GM21576 (cell line): ENCODE results near the gene RNF212.

Source experiments
- ATAC-seq: cut with Tn5 transposase; IDR thresholded peaks from one replicate; pipeline ENCODE4 v1.9.1; 2021; ENCODE audit warnings: mild to moderate bottlenecking, moderate library complexity; ENCODE audit not compliant: unreplicated experiment

RNF212 gene

DNA sequence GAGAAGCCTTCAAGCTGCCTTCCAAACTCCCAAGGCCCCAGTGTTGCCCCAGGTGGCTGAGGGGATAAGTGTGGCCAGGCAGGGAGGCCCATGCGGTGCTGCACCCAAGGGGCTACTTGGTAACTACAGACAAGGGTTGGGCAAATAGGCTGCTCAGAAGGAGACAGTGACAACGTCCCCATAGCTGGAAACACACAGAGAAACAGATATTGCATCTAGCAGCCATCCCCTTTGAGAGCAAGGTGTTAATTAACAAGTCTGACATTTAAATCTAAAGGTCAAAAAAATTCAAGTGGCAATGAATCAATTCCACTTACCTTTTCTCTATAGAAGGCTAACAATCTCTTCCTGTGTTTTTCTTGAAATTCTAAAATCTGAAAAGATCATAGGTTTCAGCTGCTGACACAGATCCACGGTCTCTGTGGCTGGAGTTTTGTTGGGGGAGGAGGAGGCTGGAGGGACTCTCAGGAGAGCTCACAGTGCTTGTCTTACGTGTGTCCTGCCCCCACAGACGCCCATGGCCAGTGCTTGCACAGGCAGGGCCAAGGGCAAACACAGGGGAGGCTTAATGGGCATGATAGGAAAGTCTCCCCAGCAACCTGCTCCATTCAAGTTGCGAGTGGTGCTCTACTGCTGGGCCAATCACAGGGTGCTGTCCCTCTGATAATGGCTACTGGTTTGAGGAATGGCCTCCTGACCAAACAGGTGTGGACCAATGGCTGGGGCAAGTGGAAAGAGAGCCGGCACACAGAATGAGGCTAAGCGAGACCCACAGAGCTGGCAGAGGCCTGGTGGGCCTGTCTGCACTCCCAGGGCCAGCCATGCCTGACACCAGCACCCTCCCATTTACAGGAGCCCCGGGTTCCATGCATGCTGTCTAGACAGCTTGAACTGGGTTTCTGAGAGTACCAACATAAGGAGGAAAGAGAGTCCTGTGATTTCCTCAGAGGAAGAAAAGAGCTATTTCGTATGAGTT is 22.6 kb downstream of the RNF212 start:
- no peak for ATAC-seq

DNA sequence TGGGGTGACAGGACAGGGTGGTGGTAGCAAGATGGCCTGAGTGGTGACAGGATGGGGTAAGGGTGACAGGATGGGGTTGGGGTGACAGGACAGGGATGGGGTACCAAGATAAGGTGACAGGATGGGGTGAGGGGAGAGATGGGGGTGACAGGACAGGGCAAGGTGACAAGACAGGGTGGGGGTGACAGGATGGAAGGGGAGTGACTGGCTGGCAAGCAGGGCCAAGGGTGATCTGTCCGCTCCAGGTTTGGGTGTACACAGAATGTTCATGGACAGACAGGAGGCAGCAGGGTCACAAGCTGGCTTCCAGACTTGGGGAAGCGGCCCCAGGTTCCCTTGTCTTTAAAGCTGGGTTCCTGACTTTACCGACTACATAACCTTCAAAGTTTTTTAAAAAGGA is 23.3 kb downstream of the RNF212 start:
- no peak for ATAC-seq

DNA sequence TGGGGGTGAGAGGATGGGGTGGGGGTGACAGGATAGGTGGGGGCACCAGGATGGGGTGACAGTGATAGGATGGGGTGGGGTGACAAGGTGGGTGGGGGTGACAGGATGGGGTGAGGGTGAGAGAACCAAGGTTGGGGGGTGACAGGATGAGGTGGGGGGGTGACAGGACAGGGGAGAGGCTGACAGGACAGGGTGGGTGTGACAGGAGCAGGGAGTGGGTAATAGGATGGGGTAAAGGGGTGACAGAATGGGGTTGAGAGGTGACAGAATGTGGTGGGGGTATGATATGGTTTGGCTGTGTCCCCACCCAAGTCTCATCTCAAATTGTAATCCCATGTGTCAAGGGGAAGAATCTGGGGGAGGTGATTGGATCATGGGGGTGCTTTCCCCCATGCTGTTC is 26.0 kb downstream of the RNF212 start:
- no peak for ATAC-seq

DNA sequence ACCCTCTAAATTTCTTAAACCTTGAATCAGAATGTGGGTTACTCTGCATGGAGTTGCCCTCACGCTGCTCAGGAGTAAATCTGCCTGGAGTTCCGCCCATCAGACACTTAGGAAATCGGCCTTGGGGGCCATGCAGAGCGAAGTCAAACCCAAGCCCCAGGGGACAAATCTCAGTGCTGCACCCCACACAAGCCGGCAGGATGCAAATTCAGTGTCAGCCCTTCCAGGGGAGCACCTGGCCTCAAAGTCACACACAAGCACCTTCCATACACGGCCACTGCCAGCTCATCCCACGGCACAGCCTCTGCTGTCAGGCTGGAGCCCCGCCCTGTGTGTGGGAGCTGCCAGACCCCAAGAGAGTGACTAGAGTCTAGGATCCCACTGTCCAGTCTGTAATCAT is 27.4 kb downstream of the RNF212 start:
- no peak for ATAC-seq

DNA sequence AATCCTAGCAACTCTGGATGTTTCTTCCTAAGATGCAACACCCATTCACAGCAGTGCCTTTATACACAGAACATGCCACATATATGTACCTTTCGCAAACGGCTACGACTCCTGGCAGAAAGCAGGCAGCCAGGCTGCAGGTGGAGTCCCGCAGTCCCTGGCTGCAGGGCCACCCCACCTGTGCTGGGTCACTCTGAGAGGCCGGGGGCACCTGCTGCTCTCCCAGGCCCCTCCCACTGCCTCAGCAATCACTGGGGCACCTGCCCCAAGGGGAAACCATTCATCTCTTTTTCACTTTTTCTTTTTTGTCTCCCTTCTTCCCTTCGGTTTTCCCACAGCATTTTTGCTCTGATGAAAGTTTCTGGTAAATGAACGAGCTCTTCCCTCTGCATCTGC is 28.0 kb downstream of the RNF212 start:
- ATAC-seq, result no peak

DNA sequence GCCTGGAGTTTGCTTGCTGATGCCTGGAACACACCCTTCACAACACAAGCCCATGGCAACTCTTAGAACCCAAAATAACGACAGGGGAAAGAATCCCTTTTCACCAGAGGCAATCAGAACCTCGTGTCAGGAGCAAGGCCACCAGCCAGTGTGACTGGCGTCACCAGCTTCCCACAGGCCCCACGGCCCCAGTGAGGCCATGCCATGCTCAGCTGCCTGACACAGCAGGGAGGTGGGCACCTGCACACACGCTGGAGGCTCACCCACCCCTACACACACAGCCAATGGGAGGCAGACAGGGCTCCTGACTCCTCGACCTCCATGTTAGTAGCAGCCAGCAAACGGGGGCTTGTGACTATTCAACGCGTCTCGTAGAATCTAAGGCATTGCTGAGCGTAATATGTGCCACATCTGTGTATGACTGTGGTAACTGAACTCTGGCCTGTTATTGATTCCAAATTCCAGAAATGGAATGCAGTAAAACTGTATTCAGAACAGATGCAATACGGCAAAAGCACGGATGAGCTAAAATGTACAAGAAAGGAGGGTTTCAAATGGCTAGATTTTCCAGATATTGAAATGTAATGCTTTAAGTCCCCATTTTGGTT is 28.5 kb downstream of the RNF212 start:
- ATAC-seq, result no peak

DNA sequence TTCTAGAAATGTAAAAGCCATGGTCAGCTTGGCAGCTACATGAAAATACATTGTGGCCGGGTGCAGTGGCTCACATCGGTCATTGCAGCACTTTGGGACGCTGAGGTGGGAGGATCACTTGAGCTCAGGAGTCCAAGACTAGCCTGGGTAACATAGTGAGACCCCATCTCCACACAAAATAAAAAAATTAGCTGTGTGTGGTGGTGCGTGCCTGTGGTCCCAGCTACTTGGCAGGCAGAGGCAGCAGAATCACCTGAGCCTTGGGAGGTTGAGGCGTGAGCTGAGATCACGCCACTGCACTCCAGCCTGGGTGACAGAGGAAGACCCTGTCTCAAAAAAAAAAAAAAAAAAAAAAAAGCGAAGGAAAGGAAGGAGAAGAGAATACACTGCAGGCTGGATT is 29.0 kb downstream of the RNF212 start:
- ATAC-seq, result no peak

DNA sequence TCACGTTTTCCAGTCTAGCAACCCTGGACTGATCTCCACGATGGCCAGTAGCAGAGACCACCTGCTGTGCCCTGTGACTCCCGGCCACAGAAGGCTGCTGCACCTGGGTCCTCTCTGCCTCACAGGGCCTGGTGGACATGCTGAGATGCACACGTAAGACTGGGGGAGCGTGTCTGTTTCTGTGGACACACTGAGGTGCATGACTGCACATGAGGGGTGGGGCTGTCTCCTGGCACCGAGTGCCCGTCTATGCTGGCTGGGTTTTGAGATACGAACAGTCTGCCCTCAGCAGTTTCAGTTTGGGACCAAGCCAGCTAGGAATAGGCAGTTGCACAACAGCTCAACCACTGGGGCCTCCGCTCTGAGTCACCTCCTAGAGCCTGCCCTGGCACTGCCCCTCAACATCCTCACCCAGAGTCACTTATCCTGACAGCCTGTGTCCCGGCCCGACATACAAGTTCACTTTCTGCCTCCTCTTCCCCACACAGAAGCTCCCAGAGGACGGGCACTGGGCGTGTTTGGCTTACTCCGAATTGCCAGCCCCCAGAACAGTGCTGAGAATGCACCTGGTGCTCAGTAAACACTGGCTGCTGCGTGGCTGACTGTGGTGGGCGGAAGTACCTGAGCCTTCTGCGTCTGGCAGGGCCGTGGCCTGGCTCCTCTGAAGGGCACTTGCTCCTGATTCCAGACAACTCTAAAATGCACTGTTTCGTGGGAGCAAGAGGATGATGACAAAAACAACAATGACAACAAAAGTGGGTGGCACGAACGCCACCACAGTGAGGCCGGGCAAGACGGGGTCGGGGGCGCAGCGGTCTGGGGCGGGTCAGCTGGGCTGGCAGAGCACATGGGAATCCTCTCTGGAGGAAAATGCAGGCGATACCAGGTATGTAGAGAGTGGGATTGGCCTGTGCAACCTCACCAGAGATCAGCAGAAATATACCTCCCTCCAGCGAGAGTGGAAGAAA is 30.9 kb downstream of the RNF212 start:
- no peak for ATAC-seq

DNA sequence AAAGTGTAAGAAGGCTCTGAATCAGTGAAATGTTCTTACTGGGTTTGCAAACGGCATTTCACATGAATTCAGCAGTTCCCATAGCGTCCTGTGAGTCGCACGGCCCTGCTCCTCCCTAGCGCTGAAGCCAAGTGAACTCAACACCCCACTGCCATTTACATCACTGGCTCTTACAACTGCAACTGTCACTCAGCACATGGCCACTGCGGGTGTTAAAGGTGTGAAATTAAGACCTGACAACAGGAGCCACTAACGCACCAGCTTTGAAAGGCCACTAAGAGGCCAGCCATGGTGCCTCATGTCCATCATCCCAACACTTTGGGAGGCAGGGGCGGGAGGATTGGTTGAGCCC is 31.7 kb downstream of the RNF212 start:
- no peak for ATAC-seq

DNA sequence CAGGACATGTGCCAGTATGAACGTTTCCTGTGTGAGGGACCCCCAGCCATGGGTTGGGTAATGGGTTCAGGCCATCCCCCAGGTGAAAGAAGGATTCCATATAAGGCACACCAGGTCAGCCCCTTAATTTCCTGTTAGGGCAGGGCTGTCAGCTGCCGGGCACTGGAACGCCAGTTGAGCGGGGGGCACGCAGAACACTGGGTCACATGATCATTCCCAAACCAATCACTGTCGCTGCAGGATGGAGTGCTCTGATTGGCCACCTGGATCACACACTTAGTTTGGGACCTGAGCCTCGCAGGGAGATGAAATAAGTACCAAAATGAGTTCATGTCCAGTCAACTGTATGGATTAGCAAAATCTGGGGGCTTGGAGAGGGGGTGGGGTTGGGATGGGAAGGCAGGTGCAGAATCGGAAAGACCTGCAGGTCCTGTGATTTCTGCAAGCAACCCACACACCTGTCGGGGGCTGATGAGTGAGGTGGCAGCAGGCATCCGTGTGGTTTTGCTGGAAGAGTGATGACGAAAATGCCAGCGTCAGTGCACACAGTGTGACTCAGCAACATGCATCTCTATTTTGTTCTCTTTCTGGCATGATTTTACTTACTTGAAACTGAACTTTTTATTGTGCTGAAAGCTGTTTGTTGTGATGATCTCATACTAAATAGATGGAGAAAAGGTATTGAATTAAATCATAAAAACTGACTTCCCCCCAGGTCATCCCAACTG is 32.2 kb downstream of the RNF212 start:
- no peak for ATAC-seq

DNA sequence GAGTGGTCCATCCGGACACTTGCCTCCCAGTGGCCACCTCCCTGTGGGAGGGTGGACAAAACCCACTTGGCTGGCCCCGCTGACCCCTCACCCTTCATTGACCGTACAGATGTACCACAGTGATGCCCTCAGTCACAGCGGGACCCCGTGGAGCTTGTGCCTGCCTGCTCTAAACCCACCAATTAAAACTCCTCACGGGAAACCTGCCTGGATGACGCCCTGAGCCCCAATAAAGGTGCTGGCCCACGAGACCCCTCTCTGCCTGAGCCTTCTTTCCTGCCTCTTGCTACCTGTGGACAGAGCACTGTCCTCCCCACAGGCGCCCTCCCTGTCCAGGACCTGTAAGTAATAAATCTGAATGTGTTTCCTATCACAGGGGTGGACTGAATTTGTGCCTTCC is 32.9 kb downstream of the RNF212 start:
- no peak for ATAC-seq

DNA sequence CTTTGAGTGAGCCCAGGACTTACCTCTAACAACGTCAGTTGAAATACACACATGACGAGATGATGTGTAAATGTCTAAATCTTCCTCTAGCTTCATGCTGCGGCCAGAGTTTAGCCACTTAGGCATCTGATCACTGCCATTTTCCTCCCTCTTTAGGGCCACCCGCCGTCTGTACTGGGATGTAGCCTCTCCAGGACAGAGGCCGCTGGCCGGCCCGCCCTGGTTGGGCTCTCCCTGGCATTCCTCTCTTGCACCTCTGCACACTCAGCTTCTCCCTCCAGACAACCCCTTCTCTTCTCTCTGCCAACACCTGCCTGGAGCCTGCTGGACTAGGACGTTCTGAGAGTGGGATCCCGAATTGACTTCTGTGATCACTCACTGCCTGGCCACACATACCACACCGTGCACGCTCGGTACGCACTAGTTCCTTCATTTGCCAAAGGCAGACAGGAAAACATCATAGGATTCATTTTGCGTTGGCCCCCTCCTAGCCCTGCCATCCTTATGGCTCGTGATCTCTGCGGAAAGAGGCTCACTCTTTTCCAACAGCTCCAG is 33.6 kb downstream of the RNF212 start:
- ATAC-seq, result no peak

DNA sequence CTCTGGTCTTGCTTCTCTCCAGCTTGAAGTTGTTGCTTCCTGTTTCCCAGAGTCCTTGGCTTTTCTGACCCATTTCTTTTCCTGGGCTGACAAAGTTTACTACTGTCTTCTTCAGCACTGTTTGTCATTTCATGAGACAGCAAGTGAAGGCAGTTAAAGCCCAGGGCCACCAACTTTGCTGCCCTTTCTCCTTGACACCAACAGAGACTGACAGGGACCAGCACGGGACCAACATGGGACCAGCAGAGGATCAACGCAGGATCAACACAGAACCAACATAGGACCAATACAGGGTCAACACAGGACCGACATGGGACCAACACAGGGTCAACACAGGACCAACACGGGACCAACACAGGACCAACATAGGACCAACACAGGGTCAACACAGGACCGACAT is 34.9 kb downstream of the RNF212 start:
- ATAC-seq, result no peak

DNA sequence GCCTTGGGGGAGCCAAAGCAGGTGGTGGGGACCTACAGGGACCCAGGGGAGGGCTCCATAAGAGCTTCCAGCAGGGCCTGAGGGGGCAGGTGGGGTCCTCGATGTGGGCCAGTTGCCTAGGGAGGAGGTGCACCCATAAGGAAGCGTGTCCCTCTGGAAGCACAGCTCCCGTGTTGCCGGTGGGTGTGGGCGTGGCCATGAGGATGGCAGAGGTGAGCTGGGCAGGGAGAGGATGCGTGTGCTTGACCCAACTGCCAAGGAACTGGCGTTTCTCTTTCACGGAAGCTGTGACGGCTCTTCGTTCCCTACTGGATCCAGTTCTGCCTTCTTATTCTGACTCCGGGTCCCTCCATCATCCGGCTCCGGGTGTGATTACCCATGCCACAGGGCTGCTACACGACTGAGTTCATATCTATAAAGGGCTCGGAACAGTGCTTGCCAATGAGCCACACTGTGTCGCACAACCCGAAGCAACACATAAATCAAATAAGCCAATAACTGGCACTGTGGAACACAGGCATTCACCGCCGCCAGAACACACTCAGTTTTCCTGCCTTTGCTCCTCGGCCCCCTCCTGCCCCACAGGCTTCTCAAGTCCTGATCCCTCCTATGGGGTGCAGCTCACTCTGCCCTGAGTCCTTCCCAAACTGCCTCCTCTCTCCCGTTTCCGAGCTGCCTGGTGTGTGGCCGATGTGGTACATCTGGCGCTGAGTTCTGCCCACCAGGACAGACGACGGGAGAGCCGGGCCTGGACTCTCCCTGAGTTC is 35.5 kb downstream of the RNF212 start:
- ATAC-seq, result no peak

DNA sequence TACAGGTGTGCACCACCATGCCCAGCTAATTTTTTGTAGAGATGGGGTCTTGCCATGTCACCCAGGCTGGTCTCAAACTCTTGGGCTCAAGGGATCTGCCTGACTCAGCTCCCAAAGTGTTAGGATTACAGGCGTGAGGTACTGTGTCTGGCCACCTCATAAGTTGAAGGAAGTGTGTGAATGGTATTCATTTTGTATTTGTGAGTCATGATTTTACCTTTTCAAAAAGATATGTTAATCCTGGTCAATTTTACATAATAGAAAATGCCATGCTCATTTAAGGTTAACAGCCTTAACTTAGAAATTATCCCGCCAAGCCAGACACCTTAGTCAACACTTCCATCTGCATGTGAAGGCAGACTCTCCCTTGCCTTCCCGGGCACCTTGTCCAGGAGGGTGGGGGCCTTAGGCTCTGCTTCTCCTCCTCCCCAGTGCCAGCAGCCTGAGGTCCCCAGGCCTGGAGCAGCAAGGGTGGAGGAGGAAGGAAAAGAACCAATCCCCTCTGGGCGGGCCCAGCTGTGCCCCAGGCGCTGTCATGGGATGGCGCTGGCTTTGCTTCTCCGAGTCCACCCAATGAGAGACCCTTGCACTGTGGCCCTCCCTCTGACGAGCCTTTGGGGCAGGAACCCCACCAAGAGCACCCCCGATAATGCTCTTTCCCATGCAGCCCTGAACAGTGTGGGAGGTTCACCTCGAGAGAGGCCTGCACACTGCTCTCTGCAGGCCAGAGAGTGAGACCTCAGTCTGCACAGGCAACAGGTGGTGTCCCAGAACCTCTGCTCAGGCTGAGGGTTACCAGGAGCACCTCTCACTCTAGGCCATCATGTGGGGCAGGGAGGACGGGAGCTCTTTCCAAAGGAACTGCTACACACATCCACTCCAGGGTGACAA is 37.3 kb downstream of the RNF212 start:
- no peak for ATAC-seq

DNA sequence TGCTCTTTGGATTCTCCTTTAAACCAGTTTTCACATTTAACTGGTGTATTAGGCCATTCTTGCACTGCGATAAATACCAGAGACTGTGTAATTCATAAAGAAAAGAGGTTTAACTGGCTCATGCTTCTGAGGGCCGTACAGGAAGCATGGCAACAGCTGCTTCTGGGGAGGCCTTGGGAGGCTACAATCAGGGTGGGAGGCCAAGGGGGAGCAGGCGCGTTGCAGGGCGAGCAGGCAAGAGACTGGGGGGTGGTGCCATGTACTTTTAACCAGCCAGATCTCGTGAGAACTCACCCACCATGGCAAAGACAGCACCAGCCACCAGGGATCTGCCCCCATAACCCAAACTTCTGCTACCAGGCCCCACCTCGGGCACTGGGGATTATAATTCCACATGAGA is 38.1 kb downstream of the RNF212 start:
- ATAC-seq, result no peak

DNA sequence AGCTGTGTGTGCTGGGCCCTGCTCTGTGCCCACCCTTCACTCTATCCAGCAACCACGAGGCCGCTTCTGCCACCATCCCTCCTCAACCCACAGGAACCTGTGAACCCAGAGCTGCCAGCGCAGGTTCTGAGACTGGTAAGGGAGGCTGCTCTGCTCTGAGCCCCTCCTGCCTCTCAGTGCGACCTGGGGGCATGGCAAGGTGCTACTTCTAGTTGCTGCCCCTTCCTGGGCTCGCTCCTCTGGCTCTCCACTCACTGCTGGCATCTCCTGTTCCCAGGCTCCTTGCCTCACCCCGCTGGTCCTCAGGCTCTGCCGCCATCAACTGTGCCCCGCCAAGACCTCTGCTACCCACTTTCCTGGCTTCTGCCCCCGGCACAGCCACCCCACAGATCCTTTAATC is 39.3 kb downstream of the RNF212 start:
- ATAC-seq, result no peak

DNA sequence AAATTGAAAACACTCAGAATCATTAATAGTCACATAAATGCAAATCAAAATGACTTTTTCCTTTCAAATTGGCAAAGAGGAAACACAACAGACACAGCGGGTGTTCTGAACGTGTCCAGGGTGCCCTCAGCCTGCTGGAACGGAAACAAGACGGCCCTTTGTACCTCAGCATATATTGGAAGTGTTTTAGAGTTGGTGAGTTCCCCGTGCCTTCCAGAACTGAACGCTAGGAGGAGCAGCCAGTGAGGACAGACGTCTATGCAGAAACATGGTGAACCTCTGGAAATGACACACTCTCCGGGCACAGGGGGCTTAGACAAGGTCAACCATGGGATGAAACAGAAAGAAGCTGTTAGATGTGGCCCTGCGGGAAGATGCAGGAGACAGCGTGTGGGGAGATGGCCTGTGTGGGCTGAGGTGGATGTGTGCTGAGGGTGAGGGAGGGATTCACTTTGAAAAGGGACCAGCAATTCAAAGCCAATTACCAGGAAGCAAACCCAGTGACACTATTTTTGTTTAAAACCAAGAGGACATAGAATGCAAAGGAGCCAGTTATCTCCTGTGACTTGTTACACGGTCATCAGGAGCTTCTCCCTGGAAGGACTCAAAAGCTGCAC is 40.4 kb downstream of the RNF212 start:
- ATAC-seq, result no peak
